SK-N-SH (cell line): ENCODE results near the gene PPP3CA. TPM values are rescaled to one million over a fixed set of nuclear protein-coding genes. Genes with fewer than 3 reads are reported as not detected.
A peak's percentile ranks its signal among the peaks of the same experiment; 100 is the strongest.

Source experiments
- CTCF ChIA-PET: fragments of 300-600, 350-600 bp; formaldehyde crosslinking; extraction: SDS; loops from one replicate; lab custom pipeline; 2021; lab: Yijun Ruan, JAX
- POLR2A ChIA-PET: fragments of 350-600 bp; sonication (Branson Sonifier 250); formaldehyde crosslinking; extraction: SDS; loops from one replicate; lab custom pipeline; 2020; ENCODE audit warnings: antibody characterized with exemption, inconsistent platforms; lab: Yijun Ruan, JAX
- DNase-seq: peaks from one replicate; pipeline ENCODE4 v3.0.0; 2012
- H2AFZ ChIP-seq: fragments of 200-600 bp; sonication (generic); 2 replicates; pipeline ENCODE4 v1.8.1; 2016; ENCODE audit warnings: antibody characterized with exemption, mild to moderate bottlenecking, low read depth
- H3F3A ChIP-seq: fragments of 200-600 bp; sonication (generic); replicated peaks from 2 replicates; pipeline ENCODE3; 2016; ENCODE audit warnings: antibody characterized with exemption, mild to moderate bottlenecking; ENCODE audit not compliant: insufficient read depth
- H3K27ac ChIP-seq, 2 experiments: fragments of 200-500 bp in 1 of 2; fragments of 200-600 bp in 1 of 2; sonication (Bioruptor generic) in 1 of 2; sonication (generic), shearing (Covaris generic) in 1 of 2; 2 replicates each; pipeline versions ENCODE4 v1.5.1 to v1.6.1; 2014 to 2016; ENCODE audit warnings: low read depth in 2 of 2, inconsistent platforms in 1 of 2, low read length in 1 of 2, mild to moderate bottlenecking in 1 of 2, mixed read lengths in 1 of 2
- H3K27me3 ChIP-seq: fragments of 200-600 bp; sonication (generic), shearing (Covaris generic); 2 replicates; pipeline ENCODE4 v1.6.1; 2016; ENCODE audit warnings: mixed run types; ENCODE audit not compliant: insufficient read depth
- H3K36me3 ChIP-seq, 2 experiments: fragments of 200-500 bp in 1 of 2; fragments of 200-600 bp in 1 of 2; sonication (Bioruptor generic) in 1 of 2; sonication (generic) in 1 of 2; replicated peaks in 1 of 2; 2 replicates each; pipeline versions ENCODE3 to v1.5.1; 2014 to 2016; ENCODE audit warnings: low read length in 1 of 2, mild to moderate bottlenecking in 1 of 2; ENCODE audit not compliant: insufficient read depth in 2 of 2, control insufficient read depth in 1 of 2
- H3K4me1 ChIP-seq, 2 experiments: fragments of 200-500 bp in 1 of 2; fragments of 200-600 bp in 1 of 2; sonication (Bioruptor generic) in 1 of 2; sonication (generic), shearing (Covaris generic) in 1 of 2; 2 replicates each; pipeline versions ENCODE4 v1.5.1 to v1.6.1; 2014 to 2016; ENCODE audit warnings: low read depth in 1 of 2, low read length in 1 of 2, mixed run types in 1 of 2; ENCODE audit not compliant: insufficient read depth in 2 of 2, control insufficient read depth in 1 of 2
- H3K4me2 ChIP-seq: fragments of 200-600 bp; sonication (generic), shearing (Covaris generic); 2 replicates; pipeline ENCODE4 v1.6.1; 2017; ENCODE audit warnings: mixed run types
- H3K4me3 ChIP-seq, 2 experiments: fragments of 200-500 bp in 1 of 2; fragments of 200-600 bp in 1 of 2; sonication (Bioruptor generic) in 1 of 2; sonication (generic), shearing (Covaris generic) in 1 of 2; 2 replicates each; pipeline versions ENCODE4 v1.5.1 to v1.8.1; 2014 to 2016; ENCODE audit warnings: low read depth in 2 of 2, inconsistent platforms in 1 of 2, low read length in 1 of 2, mild to moderate bottlenecking in 1 of 2, mixed read lengths in 1 of 2, moderate library complexity in 1 of 2
- H3K79me2 ChIP-seq: fragments of 200-600 bp; sonication (generic); 2 replicates; pipeline ENCODE4 v1.8.1; 2017; ENCODE audit warnings: mild to moderate bottlenecking; ENCODE audit not compliant: insufficient read depth
- H3K9ac ChIP-seq: fragments of 200-600 bp; sonication (generic); 2 replicates; pipeline ENCODE4 v1.6.1; 2017; ENCODE audit warnings: mixed run types
- H3K9me2 ChIP-seq: fragments of 200-600 bp; sonication (generic); 2 replicates; pipeline ENCODE4 v1.6.1; 2017; ENCODE audit warnings: mixed run types
- H3K9me3 ChIP-seq: fragments of 200-600 bp; sonication (generic); 2 replicates; pipeline ENCODE4 v1.6.1; 2017; ENCODE audit warnings: mixed run types, mild to moderate bottlenecking, moderate library complexity
- H4K20me1 ChIP-seq: fragments of 200-600 bp; sonication (generic); 2 replicates; pipeline ENCODE4 v1.6.1; 2017; ENCODE audit warnings: mild to moderate bottlenecking, mixed run types; ENCODE audit not compliant: insufficient read depth
- FOSL2 ChIP-seq: IDR thresholded peaks from 2 replicates; pipeline ENCODE4 v1.4.0; 2012; ENCODE audit warnings: low read depth, mild to moderate bottlenecking, moderate library complexity, borderline replicate concordance
- GABPA ChIP-seq: IDR thresholded peaks from 2 replicates; pipeline ENCODE4 v1.4.0; 2012; ENCODE audit warnings: low read depth, mild to moderate bottlenecking
- JUND ChIP-seq: IDR thresholded peaks from 2 replicates; pipeline ENCODE4 v1.4.0; 2012
- NFIC ChIP-seq: IDR thresholded peaks from 2 replicates; pipeline ENCODE4 v1.4.0; 2012; ENCODE audit warnings: borderline replicate concordance
- POLR2AphosphoS5 ChIP-seq: IDR thresholded peaks from 2 replicates; pipeline ENCODE4 v1.6.1; 2012; ENCODE audit warnings: low read depth, low read length
- RXRA ChIP-seq: IDR thresholded peaks from 2 replicates; pipeline ENCODE4 v1.4.0; 2012; ENCODE audit warnings: low read depth, mild to moderate bottlenecking, borderline replicate concordance
- SIN3A ChIP-seq: IDR thresholded peaks from 2 replicates; pipeline ENCODE4 v1.6.1; 2012; ENCODE audit warnings: low read depth, mild to moderate bottlenecking, low read length, moderate library complexity, borderline replicate concordance
- SMC3 ChIP-seq: IDR thresholded peaks from 2 replicates; pipeline ENCODE4 v1.6.1; 2012; ENCODE audit warnings: low read depth, low read length, improper control_type of control experiment
- WGBS: methylation state at CpG from one replicate; pipeline ENCODE4 v1.1.6; 2017; ENCODE audit warnings: low lambda C conversion rate; 5-methylcytosine and 5-hydroxymethylcytosine counted together
- polyA plus RNA-seq, 3 experiments: library from polyadenylated mRNA; depleted of rRNA; stranded (reverse); fragments of >200 nt; gene quantifications; 2 replicates each; pipeline ENCODE4 v1.2.3, GENCODE V29; 2012

The PPP3CA gene
- polyA plus RNA-seq, 1 of the 3 experiments (the other 2 are of a cell fraction) = 10.7 TPM

- WGBS = 89% methylated on average over 1 of the region's 1 CpG
- peaks cover 53% of the 10 kb centered on the region for H3K79me2 ChIP-seq
- CTCF ChIA-PET = interaction anchor here (1.4 kb wide), 1 partner anchor 444 kb away, joined by 3 read pairs; no protein-coding TSS in a partner anchor
These were observed 60.7 kb downstream of the PPP3CA start for GRCh38 chr4:101286663-101287062.

GRCh38 chr4:101285985-101286384, 61.3 kb downstream of the PPP3CA start:
- DNase-seq = no peak
- H3K4me3 ChIP-seq = no peak overlapping the region
- H3K27ac ChIP-seq = no peak overlapping the region
- no peaks in the 10 kb centered on the region for H3K9me2 ChIP-seq
- H3K4me2 ChIP-seq = no peak overlapping the region
- TF ChIP-seq RXRA (no peak), SIN3A (no peak), FOSL2 (no peak), JUND (no peak), GABPA (no peak)
- CTCF ChIA-PET = no interaction called here
- no peaks in the 10 kb centered on the region for H3K27me3 ChIP-seq
- H3K4me1 ChIP-seq = peaks cover 0 to 35% of the 10 kb centered on the region in 2 experiments; a peak in 2 of 4 replicates
- POLR2A ChIA-PET = no interaction called here
- no peaks in the 10 kb centered on the region for H3K36me3 ChIP-seq
- no peak overlapping the region for H3K9ac ChIP-seq
- H3K9me3 ChIP-seq = no peaks in the 10 kb centered on the region
- no peaks in the 10 kb centered on the region for H3F3A ChIP-seq
- WGBS = 100% methylated on average over 4 of the region's 4 CpGs
- H3K79me2 ChIP-seq = peaks cover 47% of the 10 kb centered on the region; the same call in 1 of the 2 replicates
- peaks cover 7% of the 10 kb centered on the region; the same call in 1 of the 2 replicates for H4K20me1 ChIP-seq
- H2AFZ ChIP-seq = no peak overlapping the region

More at GRCh38 chr4:101286663-101287062, 60.7 kb downstream of the PPP3CA start:
- DNase-seq = no peak
- Histone ChIP-seq H3K27me3 (no peaks in the 10 kb centered on the region), H3F3A (no peaks in the 10 kb centered on the region), H4K20me1 (peaks cover 7% of the 10 kb centered on the region; the same call in 1 of the 2 replicates), H2AFZ (no peak overlapping the region), H3K4me2 (no peak overlapping the region), H3K9ac (no peak overlapping the region), H3K9me3 (no peaks in the 10 kb centered on the region), H3K4me3 (no peak overlapping the region), H3K4me1 (peaks cover 0 to 38% of the 10 kb centered on the region in 2 experiments; a peak in 2 of 4 replicates), H3K36me3 (no peaks in the 10 kb centered on the region), H3K9me2 (no peaks in the 10 kb centered on the region), H3K27ac (no peak overlapping the region)
- TF ChIP-seq NFIC (no peak), POLR2AphosphoS5 (no peak)
- POLR2A ChIA-PET = no interaction called here

GRCh38 chr4:101284546-101284945, 62.8 kb downstream of the PPP3CA start:
- H3K36me3 ChIP-seq = no peaks in the 10 kb centered on the region
- TF ChIP-seq NFIC (0 out of 2 replicates have a peak, but pooled peaks have one; percentile 10), SMC3 (no peak)
- no peaks in the 10 kb centered on the region for H3K9me2 ChIP-seq
- peaks cover 7% of the 10 kb centered on the region; the same call in 1 of the 2 replicates for H4K20me1 ChIP-seq
- no peak overlapping the region for H2AFZ ChIP-seq
- H3K4me1 ChIP-seq = peaks cover 0 to 35% of the 10 kb centered on the region in 2 experiments; a peak in 3 of 4 replicates
- no peaks in the 10 kb centered on the region for H3K9me3 ChIP-seq
- peaks cover 6% of the 10 kb centered on the region for H3F3A ChIP-seq
- ChIA-PET POLR2A (no interaction called here), CTCF (interaction anchor here (0.6 kb wide), 1 partner anchor 216 kb away, joined by 3 read pairs; no protein-coding TSS in a partner anchor)
- 79% methylated on average over 1 of the region's 1 CpG for WGBS
- H3K79me2 ChIP-seq = peaks cover 40% of the 10 kb centered on the region; the same call in 1 of the 2 replicates
- no peaks in the 10 kb centered on the region for H3K27me3 ChIP-seq
- no peak overlapping the region for H3K9ac ChIP-seq
- H3K4me2 ChIP-seq = no peak overlapping the region
- no peak overlapping the region for H3K4me3 ChIP-seq
- DNase-seq = no peak
- H3K27ac ChIP-seq = peak overlapping the region in 1 of 2 experiments; percentile 58; a peak in 1 of 4 replicates
